ENCODE data around the gene MS4A2.

The MS4A2 gene

GRCh38 chr11:60145677-60146076 lies 57.2 kb downstream of the MS4A2 start:
- DNase-seq (ENCODE audit: low read depth, low spot score), result no peak
- in situ Hi-C loops (cut with HindIII; ENCODE audit: low sequenced_read_pairs), result no loop called here
- TF ChIP-seq CTCF (IDR thresholded peaks at IDR 0.05; ENCODE audit: low read depth, low read length), result no peak
- H3K4me3 ChIP-seq (ENCODE audit: low read depth, low read length), result no peak overlapping the region
